Measurements from ENCODE around the gene MX1.
"Not testable (repeated sequence)": the region's sequence is repeated elsewhere in the genome, so short reads cannot be mapped to it uniquely, and the experiment has no call there.

GRCh38 chr21:41420998-41421397 is 5.0 kb upstream of the MX1 start:
- TF ChIP-seq, protein P1, sequence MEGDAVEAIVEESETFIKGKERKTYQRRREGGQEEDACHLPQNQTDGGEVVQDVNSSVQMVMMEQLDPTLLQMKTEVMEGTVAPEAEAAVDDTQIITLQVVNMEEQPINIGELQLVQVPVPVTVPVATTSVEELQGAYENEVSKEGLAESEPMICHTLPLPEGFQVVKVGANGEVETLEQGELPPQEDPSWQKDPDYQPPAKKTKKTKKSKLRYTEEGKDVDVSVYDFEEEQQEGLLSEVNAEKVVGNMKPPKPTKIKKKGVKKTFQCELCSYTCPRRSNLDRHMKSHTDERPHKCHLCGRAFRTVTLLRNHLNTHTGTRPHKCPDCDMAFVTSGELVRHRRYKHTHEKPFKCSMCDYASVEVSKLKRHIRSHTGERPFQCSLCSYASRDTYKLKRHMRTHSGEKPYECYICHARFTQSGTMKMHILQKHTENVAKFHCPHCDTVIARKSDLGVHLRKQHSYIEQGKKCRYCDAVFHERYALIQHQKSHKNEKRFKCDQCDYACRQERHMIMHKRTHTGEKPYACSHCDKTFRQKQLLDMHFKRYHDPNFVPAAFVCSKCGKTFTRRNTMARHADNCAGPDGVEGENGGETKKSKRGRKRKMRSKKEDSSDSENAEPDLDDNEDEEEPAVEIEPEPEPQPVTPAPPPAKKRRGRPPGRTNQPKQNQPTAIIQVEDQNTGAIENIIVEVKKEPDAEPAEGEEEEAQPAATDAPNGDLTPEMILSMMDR (IDR thresholded peaks at IDR 0.05) = not testable (repeated sequence)
- not testable (repeated sequence) for TF ChIP-seq POLR2A (IDR thresholded peaks at IDR 0.05)

All from thyroid gland (tissue), 4 donors.